K562 (cell line): ENCODE data around the gene RTN4. TPM values are rescaled to one million over a fixed set of nuclear protein-coding genes. Genes with fewer than 3 reads are reported as not detected.

Experiments
- DACH1 ChIP-seq: fragments of 450-650 bp; IDR thresholded peaks from 2 replicates; pipeline ENCODE4 v1.6.1; 2018; ENCODE audit not compliant: partially characterized antibody
- ESRRB ChIP-seq: fragments of 250-450 bp; sonication (Bioruptor Pico); IDR thresholded peaks from 2 replicates; pipeline ENCODE4 v1.5.0; 2020; ENCODE audit warnings: mild to moderate bottlenecking, moderate library complexity, borderline replicate concordance
- HMG20A ChIP-seq: fragments of 450-650 bp; formaldehyde crosslinking; conservative IDR thresholded peaks from 2 replicates; pipeline ENCODE4 v1.4.0; 2020; ENCODE audit warnings: mild to moderate bottlenecking, mixed read lengths
- HMGXB4 ChIP-seq: sonication (generic); formaldehyde crosslinking; IDR thresholded peaks from 2 replicates; pipeline ENCODE4 v1.8.1; 2023; ENCODE audit warnings: mild to moderate bottlenecking, missing genetic modification reagents
- JUND ChIP-seq, 2 experiments: IDR thresholded peaks; 2 replicates in 1 of 2; 3 replicates in 1 of 2; pipeline ENCODE4 v1.6.1; 2011; ENCODE audit warnings: borderline replicate concordance in 2 of 2, low read depth in 2 of 2, low read length in 2 of 2, improper control_type of control experiment in 1 of 2, missing biosample characterization in 1 of 2, missing genetic modification characterization in 1 of 2, missing genetic modification reagents in 1 of 2
- L3MBTL2 ChIP-seq: fragments of 450-650 bp; IDR thresholded peaks from 2 replicates; pipeline ENCODE4 v1.6.1; 2016; ENCODE audit warnings: mild to moderate bottlenecking, moderate library complexity
- MAZ ChIP-seq, 2 experiments: fragments of 450-650 bp in 1 of 2; sonication (generic) in 1 of 2; formaldehyde crosslinking; IDR thresholded peaks in 1 of 2; conservative IDR thresholded peaks in 1 of 2; 2 replicates each; pipeline versions ENCODE4 v1.4.0 to v1.5.0; 2020; ENCODE audit warnings: mild to moderate bottlenecking in 1 of 2, missing genetic modification reagents in 1 of 2
- NR3C1 ChIP-seq: sonication (generic); formaldehyde crosslinking; IDR thresholded peaks from 2 replicates; pipeline ENCODE4 v1.8.1; 2022; ENCODE audit warnings: missing genetic modification reagents
- RBM25 ChIP-seq: fragments of 200-400 bp; formaldehyde crosslinking; IDR thresholded peaks from 2 replicates; pipeline ENCODE4 v1.6.1; 2018; ENCODE audit warnings: low read length, low read depth, moderate library complexity; ENCODE audit not compliant: severe bottlenecking
- U2AF2 ChIP-seq: fragments of 200-400 bp; formaldehyde crosslinking; optimal IDR thresholded peaks from 2 replicates; pipeline ENCODE3; 2017; ENCODE audit warnings: low read depth, mild to moderate bottlenecking, low read length
- ZNF143 ChIP-seq: sonication (generic); formaldehyde crosslinking; IDR thresholded peaks from 2 replicates; pipeline ENCODE4 v1.9.0; 2022; ENCODE audit warnings: mild to moderate bottlenecking, missing genetic modification reagents
- ZNF197 ChIP-seq: fragments of 200-800 bp; sonication (Bioruptor generic); IDR thresholded peaks from 2 replicates; pipeline ENCODE4 v1.6.1; 2016; ENCODE audit warnings: low read depth, missing genetic modification characterization, missing compliant biosample characterization
- ZNF316 ChIP-seq: fragments of 450-650 bp; IDR thresholded peaks from 2 replicates; pipeline ENCODE4 v1.6.1; 2016
- ZNF830 ChIP-seq: fragments of 250-450 bp; sonication (Bioruptor Pico); IDR thresholded peaks from 2 replicates; pipeline ENCODE4 v1.5.0; 2021; ENCODE audit warnings: mild to moderate bottlenecking
- polyA plus RNA-seq, 8 experiments: library from polyadenylated mRNA; depleted of rRNA in 4 of 8; stranded (reverse) in 5 of 8; unstranded in 3 of 8; fragments of >200 nt; fragmentation: Nextera tagmentation in 2 of 8; fragmentation: Illumina TruSeq in 1 of 8; extraction: Ambion mirVana in 2 of 8; extraction: Trizol in 1 of 8; gene quantifications; 2 replicates each; pipeline versions ENCODE4 v1.2.1 to v1.2.3, GENCODE V29; 2011 to 2014; ENCODE audit warnings: inconsistent platforms in 1 of 8, missing spikeins in 1 of 8
- total RNA-seq, 7 experiments: library from RNA; depleted of rRNA in 6 of 7; stranded (reverse); fragments of >200 nt in 6 of 7; fragmentation: Illumina TruSeq in 2 of 7; extraction: Trizol in 2 of 7; gene quantifications; 2 replicates each; pipeline versions ENCODE4 v1.2.1 to v1.2.3, GENCODE V29; 2011 to 2021; ENCODE audit warnings: low replicate concordance in 1 of 7
- TF ChIP-seq, protein P1 (sequence below): fragments of 250-450 bp; sonication (Bioruptor Pico); IDR thresholded peaks from 2 replicates; pipeline ENCODE4 v1.4.0; 2020; ENCODE audit warnings: mild to moderate bottlenecking, moderate library complexity, borderline replicate concordance
- TF ChIP-seq, protein P2 (sequence below): fragments of 450-650 bp; IDR thresholded peaks from 2 replicates; pipeline ENCODE4 v1.6.1; 2016; ENCODE audit warnings: low read depth, mild to moderate bottlenecking, moderate library complexity
- TF ChIP-seq, protein P3 (sequence below), 2 experiments: fragments of 450-650 bp; conservative IDR thresholded peaks; 2 replicates each; pipeline ENCODE4 v1.6.1; 2017; ENCODE audit warnings: mild to moderate bottlenecking in 2 of 2, moderate library complexity in 2 of 2

RTN4 gene
- total and polyA plus RNA-seq, 9 of the 15 experiments (the other 6 are each of a cell fraction or from before 2014, with no cell fraction given): 73.0 to 248 (median 116) TPM

GRCh38 chr2:54955358-54956110 lies 94.7 kb downstream of the RTN4 start (continued):
- TF ChIP-seq, protein P1, sequence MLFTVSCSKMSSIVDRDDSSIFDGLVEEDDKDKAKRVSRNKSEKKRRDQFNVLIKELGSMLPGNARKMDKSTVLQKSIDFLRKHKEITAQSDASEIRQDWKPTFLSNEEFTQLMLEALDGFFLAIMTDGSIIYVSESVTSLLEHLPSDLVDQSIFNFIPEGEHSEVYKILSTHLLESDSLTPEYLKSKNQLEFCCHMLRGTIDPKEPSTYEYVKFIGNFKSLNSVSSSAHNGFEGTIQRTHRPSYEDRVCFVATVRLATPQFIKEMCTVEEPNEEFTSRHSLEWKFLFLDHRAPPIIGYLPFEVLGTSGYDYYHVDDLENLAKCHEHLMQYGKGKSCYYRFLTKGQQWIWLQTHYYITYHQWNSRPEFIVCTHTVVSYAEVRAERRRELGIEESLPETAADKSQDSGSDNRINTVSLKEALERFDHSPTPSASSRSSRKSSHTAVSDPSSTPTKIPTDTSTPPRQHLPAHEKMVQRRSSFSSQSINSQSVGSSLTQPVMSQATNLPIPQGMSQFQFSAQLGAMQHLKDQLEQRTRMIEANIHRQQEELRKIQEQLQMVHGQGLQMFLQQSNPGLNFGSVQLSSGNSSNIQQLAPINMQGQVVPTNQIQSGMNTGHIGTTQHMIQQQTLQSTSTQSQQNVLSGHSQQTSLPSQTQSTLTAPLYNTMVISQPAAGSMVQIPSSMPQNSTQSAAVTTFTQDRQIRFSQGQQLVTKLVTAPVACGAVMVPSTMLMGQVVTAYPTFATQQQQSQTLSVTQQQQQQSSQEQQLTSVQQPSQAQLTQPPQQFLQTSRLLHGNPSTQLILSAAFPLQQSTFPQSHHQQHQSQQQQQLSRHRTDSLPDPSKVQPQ (CRISPR knock-in tag): no peak
- no peak for TF ChIP-seq ZNF197
- no peak for TF ChIP-seq RBM25
- no peak for TF ChIP-seq U2AF2
- peak in 1 of 2 experiments; percentile 70; a peak in 2 of 4 replicates for TF ChIP-seq MAZ (CRISPR knock-in tag; conservative IDR thresholded peaks at IDR 0.05 in 1 of 2, IDR thresholded peaks at IDR 0.05 in 1 of 2)
- TF ChIP-seq HMGXB4 (CRISPR knock-in tag): no peak
- TF ChIP-seq, protein P2, sequence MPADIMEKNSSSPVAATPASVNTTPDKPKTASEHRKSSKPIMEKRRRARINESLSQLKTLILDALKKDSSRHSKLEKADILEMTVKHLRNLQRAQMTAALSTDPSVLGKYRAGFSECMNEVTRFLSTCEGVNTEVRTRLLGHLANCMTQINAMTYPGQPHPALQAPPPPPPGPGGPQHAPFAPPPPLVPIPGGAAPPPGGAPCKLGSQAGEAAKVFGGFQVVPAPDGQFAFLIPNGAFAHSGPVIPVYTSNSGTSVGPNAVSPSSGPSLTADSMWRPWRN: no peak
- no peak for TF ChIP-seq HMG20A (CRISPR knock-in tag)
- TF ChIP-seq JUND (IDR thresholded peaks at IDR 0.05; ENCODE audit: borderline replicate concordance, low read depth, low read length): peak; percentile 67
- peak; percentile 50; the same call in 2 of the 3 replicates for TF ChIP-seq JUND (tag; IDR thresholded peaks at IDR 0.05; ENCODE audit: borderline replicate concordance, low read depth, low read length)
- TF ChIP-seq L3MBTL2: peak; percentile 55
- TF ChIP-seq ZNF143 (CRISPR knock-in tag): no peak
- TF ChIP-seq ESRRB (CRISPR knock-in tag): no peak
- TF ChIP-seq, protein P3, sequence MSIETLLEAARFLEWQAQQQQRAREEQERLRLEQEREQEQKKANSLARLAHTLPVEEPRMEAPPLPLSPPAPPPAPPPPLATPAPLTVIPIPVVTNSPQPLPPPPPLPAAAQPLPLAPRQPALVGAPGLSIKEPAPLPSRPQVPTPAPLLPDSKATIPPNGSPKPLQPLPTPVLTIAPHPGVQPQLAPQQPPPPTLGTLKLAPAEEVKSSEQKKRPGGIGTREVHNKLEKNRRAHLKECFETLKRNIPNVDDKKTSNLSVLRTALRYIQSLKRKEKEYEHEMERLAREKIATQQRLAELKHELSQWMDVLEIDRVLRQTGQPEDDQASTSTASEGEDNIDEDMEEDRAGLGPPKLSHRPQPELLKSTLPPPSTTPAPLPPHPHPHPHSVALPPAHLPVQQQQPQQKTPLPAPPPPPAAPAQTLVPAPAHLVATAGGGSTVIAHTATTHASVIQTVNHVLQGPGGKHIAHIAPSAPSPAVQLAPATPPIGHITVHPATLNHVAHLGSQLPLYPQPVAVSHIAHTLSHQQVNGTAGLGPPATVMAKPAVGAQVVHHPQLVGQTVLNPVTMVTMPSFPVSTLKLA (conservative IDR thresholded peaks at IDR 0.05): peak; percentile 46 to 58; a peak in 3 of 4 replicates
- no peak for TF ChIP-seq ZNF316
- no peak for TF ChIP-seq DACH1
- no peak for TF ChIP-seq ZNF830 (CRISPR knock-in tag)
- no peak for TF ChIP-seq NR3C1 (CRISPR knock-in tag)
